ENCODE measurements around the gene RNF41.

DNA sequence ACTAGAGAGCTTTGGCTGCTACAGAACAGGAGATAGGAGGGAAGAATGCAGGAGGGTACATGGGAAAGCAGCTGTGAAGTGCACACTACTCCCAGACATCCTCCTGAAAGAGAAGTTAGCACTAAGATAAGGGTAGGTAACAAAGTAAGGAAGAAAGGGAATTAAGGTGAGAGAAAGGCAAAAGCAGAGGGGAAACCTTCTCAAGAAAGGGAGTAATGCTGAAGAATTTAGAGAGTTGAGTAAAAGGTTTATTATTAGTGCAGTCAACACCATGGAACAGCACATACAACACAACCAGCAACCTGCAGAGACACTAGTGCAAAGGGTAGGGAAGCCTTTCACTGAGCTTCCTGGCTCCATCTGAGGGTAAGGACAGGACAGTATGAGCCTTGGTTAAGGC is 17.4 kb downstream of the RNF41 start:
- TF ChIP-seq, protein P1, sequence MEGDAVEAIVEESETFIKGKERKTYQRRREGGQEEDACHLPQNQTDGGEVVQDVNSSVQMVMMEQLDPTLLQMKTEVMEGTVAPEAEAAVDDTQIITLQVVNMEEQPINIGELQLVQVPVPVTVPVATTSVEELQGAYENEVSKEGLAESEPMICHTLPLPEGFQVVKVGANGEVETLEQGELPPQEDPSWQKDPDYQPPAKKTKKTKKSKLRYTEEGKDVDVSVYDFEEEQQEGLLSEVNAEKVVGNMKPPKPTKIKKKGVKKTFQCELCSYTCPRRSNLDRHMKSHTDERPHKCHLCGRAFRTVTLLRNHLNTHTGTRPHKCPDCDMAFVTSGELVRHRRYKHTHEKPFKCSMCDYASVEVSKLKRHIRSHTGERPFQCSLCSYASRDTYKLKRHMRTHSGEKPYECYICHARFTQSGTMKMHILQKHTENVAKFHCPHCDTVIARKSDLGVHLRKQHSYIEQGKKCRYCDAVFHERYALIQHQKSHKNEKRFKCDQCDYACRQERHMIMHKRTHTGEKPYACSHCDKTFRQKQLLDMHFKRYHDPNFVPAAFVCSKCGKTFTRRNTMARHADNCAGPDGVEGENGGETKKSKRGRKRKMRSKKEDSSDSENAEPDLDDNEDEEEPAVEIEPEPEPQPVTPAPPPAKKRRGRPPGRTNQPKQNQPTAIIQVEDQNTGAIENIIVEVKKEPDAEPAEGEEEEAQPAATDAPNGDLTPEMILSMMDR (IDR thresholded peaks at IDR 0.05; ENCODE audit: low read depth, low read length), result no peak
- no peak for TF ChIP-seq POLR2A (IDR thresholded peaks at IDR 0.05; ENCODE audit: extremely low read depth, insufficient read length)
